Suprapubic skin (tissue), 4 donors: ENCODE results near the gene SEMA7A. TPM values are rescaled to one million over a fixed set of nuclear protein-coding genes. Genes with fewer than 3 reads are reported as not detected.

Experiments
- DNase-seq, 2 donors: peaks; one replicate each; pipeline ENCODE4 v3.0.0-alpha.2; 2019; ENCODE audit warnings: low spot score in 2 of 2
- H3K27ac ChIP-seq: fragments of 200-600 bp; sonication (generic); one replicate; pipeline ENCODE4 v1.5.1; 2019
- H3K27me3 ChIP-seq: fragments of 200-600 bp; sonication (generic); one replicate; pipeline ENCODE4 v1.5.1; 2019
- H3K36me3 ChIP-seq: fragments of 200-600 bp; sonication (generic); one replicate; pipeline ENCODE4 v1.5.1; 2019
- H3K4me1 ChIP-seq: fragments of 200-600 bp; sonication (generic); one replicate; pipeline ENCODE4 v1.5.1; 2019
- H3K4me3 ChIP-seq: fragments of 200-600 bp; sonication (generic); one replicate; pipeline ENCODE4 v1.5.1; 2019; ENCODE audit warnings: mild to moderate bottlenecking
- H3K9me3 ChIP-seq: fragments of 200-600 bp; sonication (generic); one replicate; pipeline ENCODE4 v1.5.1; 2019
- CTCF ChIP-seq, 2 donors: fragments of 200-600 bp in 1 of 2; fragments of 450-650 bp in 1 of 2; sonication (generic) in 1 of 2; IDR thresholded peaks; one replicate each; pipeline ENCODE4 v1.5.1; 2016 to 2019; ENCODE audit warnings: antibody characterized with exemption in 2 of 2, mild to moderate bottlenecking in 1 of 2, moderate library complexity in 1 of 2
- EP300 ChIP-seq: sonication (generic); formaldehyde crosslinking; IDR thresholded peaks from one replicate; pipeline ENCODE4 v1.6.1; 2017; ENCODE audit warnings: antibody characterized with exemption
- POLR2A ChIP-seq, 2 donors: fragments of 450-650 bp; IDR thresholded peaks; one replicate each; pipeline ENCODE4 v1.6.1; 2017; ENCODE audit warnings: antibody characterized with exemption in 2 of 2, mild to moderate bottlenecking in 2 of 2, moderate library complexity in 2 of 2
- POLR2AphosphoS5 ChIP-seq, 3 donors: sonication (generic); formaldehyde crosslinking; IDR thresholded peaks; one replicate each; pipeline ENCODE4 v1.6.1; 2017; ENCODE audit warnings: antibody characterized with exemption in 3 of 3
- WGBS: methylation state at CpG from one replicate; pipeline ENCODE4 v1.1.5; 2018; 5-methylcytosine and 5-hydroxymethylcytosine counted together
- total RNA-seq, 4 donors: library from RNA; depleted of rRNA; stranded (reverse); fragments of >200 nt; gene quantifications; one replicate each; pipeline ENCODE4 v1.1.0, GENCODE V29; 2016

SEMA7A gene
- total RNA-seq, 4 donors from 2014 or later = 10.1 to 31.4 (median 18.0) TPM

- no peak overlapping the region for H3K27ac ChIP-seq
- H3K36me3 ChIP-seq = no peaks in the 10 kb centered on the region
- H3K27me3 ChIP-seq = peaks cover 6% of the 10 kb centered on the region
- 97% methylated on average over 10 of the region's 10 CpGs for WGBS
- no peaks in the 10 kb centered on the region for H3K9me3 ChIP-seq
- TF ChIP-seq CTCF (IDR thresholded peaks at IDR 0.05) (no peak), POLR2A (IDR thresholded peaks at IDR 0.05) (no peak), POLR2AphosphoS5 (IDR thresholded peaks at IDR 0.05) (no peak), EP300 (no peak)
- peaks cover 9% of the 10 kb centered on the region for H3K4me1 ChIP-seq
- no peak for DNase-seq
- H3K4me3 ChIP-seq = no peak overlapping the region
These were observed 7.1 kb downstream of the SEMA7A start for GRCh38 chr15:74426404-74427281.

GRCh38 chr15:74425630-74426029 is 8.1 kb downstream of the SEMA7A start:
- WGBS = 84% methylated on average over 7 of the region's 7 CpGs
- H3K36me3 ChIP-seq = no peaks in the 10 kb centered on the region
- no peak for TF ChIP-seq POLR2AphosphoS5 (IDR thresholded peaks at IDR 0.05)
- no peak for TF ChIP-seq POLR2A (IDR thresholded peaks at IDR 0.05)
- TF ChIP-seq CTCF (IDR thresholded peaks at IDR 0.05) = no peak
- no peak for TF ChIP-seq EP300

GRCh38 chr15:74424901-74425528 is 8.7 kb downstream of the SEMA7A start:
- H3K27me3 ChIP-seq = no peaks in the 10 kb centered on the region
- H3K4me1 ChIP-seq = peaks cover 9% of the 10 kb centered on the region
- no peak overlapping the region for H3K27ac ChIP-seq
- no peaks in the 10 kb centered on the region for H3K9me3 ChIP-seq
- WGBS = 90% methylated on average over 8 of the region's 8 CpGs
- no peaks in the 10 kb centered on the region for H3K36me3 ChIP-seq
- no peak overlapping the region for H3K4me3 ChIP-seq
- DNase-seq = no peak
- TF ChIP-seq EP300 = no peak
- TF ChIP-seq POLR2A (IDR thresholded peaks at IDR 0.05) = no peak
- TF ChIP-seq POLR2AphosphoS5 (IDR thresholded peaks at IDR 0.05) = no peak
- TF ChIP-seq CTCF (IDR thresholded peaks at IDR 0.05) = no peak

More at GRCh38 chr15:74425630-74426029, 8.1 kb downstream of the SEMA7A start:
- Histone ChIP-seq H3K27me3 (no peaks in the 10 kb centered on the region), H3K4me1 (peaks cover 9% of the 10 kb centered on the region), H3K27ac (no peak overlapping the region), H3K9me3 (no peaks in the 10 kb centered on the region), H3K4me3 (no peak overlapping the region)
- no peak for DNase-seq

GRCh38 chr15:74423431-74424257 is 10.1 kb downstream of the SEMA7A start:
- peaks cover 5% of the 10 kb centered on the region for H3K4me1 ChIP-seq
- 86% methylated on average over 10 of the region's 10 CpGs for WGBS
- no peaks in the 10 kb centered on the region for H3K36me3 ChIP-seq
- no peaks in the 10 kb centered on the region for H3K9me3 ChIP-seq
- no peak for DNase-seq
- no peak overlapping the region for H3K4me3 ChIP-seq
- H3K27ac ChIP-seq = peak overlapping the region; percentile 34
- H3K27me3 ChIP-seq = no peaks in the 10 kb centered on the region
- TF ChIP-seq EP300 = no peak
- no peak for TF ChIP-seq POLR2A (IDR thresholded peaks at IDR 0.05)
- TF ChIP-seq POLR2AphosphoS5 (IDR thresholded peaks at IDR 0.05) = no peak
- TF ChIP-seq CTCF (IDR thresholded peaks at IDR 0.05) = no peak
